ENCODE measurements around the gene MED27.

- TF ChIP-seq HOXA7 (CRISPR knock-in tag; IDR thresholded peaks at IDR 0.05; ENCODE audit: borderline replicate concordance) (no peak), ZNF174 (tag by site-specific recombination; IDR thresholded peaks at IDR 0.05) (no peak), ZNF48 (tag by site-specific recombination; IDR thresholded peaks at IDR 0.05) (no peak), ZSCAN30 (tag by site-specific recombination; IDR thresholded peaks at IDR 0.05) (no peak), ZNF501 (tag by site-specific recombination; IDR thresholded peaks at IDR 0.05) (no peak), ZNF837 (tag by site-specific recombination; IDR thresholded peaks at IDR 0.05) (no peak), ZNF274 (IDR thresholded peaks at IDR 0.05; ENCODE audit: low read length) (no peak), ZNF274 (tag by site-specific recombination; IDR thresholded peaks at IDR 0.05; ENCODE audit: borderline replicate concordance) (no peak), ZNF324 (tag by site-specific recombination; IDR thresholded peaks at IDR 0.05) (no peak), YY2 (tag by site-specific recombination; IDR thresholded peaks at IDR 0.05) (no peak), ZNF23 (tag by site-specific recombination; IDR thresholded peaks at IDR 0.05; ENCODE audit: borderline replicate concordance) (no peak)
- TF ChIP-seq, protein P1, sequence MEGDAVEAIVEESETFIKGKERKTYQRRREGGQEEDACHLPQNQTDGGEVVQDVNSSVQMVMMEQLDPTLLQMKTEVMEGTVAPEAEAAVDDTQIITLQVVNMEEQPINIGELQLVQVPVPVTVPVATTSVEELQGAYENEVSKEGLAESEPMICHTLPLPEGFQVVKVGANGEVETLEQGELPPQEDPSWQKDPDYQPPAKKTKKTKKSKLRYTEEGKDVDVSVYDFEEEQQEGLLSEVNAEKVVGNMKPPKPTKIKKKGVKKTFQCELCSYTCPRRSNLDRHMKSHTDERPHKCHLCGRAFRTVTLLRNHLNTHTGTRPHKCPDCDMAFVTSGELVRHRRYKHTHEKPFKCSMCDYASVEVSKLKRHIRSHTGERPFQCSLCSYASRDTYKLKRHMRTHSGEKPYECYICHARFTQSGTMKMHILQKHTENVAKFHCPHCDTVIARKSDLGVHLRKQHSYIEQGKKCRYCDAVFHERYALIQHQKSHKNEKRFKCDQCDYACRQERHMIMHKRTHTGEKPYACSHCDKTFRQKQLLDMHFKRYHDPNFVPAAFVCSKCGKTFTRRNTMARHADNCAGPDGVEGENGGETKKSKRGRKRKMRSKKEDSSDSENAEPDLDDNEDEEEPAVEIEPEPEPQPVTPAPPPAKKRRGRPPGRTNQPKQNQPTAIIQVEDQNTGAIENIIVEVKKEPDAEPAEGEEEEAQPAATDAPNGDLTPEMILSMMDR (tag by site-specific recombination; IDR thresholded peaks at IDR 0.05), result no peak
- TF ChIP-seq, protein P2, sequence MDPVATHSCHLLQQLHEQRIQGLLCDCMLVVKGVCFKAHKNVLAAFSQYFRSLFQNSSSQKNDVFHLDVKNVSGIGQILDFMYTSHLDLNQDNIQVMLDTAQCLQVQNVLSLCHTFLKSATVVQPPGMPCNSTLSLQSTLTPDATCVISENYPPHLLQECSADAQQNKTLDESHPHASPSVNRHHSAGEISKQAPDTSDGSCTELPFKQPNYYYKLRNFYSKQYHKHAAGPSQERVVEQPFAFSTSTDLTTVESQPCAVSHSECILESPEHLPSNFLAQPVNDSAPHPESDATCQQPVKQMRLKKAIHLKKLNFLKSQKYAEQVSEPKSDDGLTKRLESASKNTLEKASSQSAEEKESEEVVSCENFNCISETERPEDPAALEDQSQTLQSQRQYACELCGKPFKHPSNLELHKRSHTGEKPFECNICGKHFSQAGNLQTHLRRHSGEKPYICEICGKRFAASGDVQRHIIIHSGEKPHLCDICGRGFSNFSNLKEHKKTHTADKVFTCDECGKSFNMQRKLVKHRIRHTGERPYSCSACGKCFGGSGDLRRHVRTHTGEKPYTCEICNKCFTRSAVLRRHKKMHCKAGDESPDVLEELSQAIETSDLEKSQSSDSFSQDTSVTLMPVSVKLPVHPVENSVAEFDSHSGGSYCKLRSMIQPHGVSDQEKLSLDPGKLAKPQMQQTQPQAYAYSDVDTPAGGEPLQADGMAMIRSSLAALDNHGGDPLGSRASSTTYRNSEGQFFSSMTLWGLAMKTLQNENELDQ (tag by site-specific recombination; IDR thresholded peaks at IDR 0.05; ENCODE audit: low read depth), result no peak
These were observed 212.0 kb downstream of the MED27 start for GRCh38 chr9:131867611-131868192.

All from HEK293 (cell line).